Measurements from ENCODE around the gene OSER1.

DNA sequence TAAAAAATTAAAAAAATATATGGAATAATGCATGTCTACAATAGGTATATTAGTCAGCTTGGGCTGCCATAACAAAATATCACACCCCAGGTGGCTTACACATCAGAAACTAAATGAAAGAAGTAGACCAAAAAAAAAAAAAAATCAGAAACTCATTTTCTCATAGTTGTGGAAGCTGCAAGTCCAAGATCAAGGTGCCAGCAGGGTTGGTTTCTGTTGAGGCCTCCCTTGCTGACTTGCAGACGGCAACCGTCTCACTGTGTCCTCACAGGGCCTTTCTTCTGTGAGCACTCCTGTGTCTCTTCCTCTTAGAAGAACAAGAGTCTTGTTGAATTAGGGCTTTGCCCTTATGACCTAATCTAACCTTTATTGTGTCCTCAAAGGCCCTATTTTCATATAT is 25.1 kb upstream of the OSER1 start:
- TF ChIP-seq, protein P1, sequence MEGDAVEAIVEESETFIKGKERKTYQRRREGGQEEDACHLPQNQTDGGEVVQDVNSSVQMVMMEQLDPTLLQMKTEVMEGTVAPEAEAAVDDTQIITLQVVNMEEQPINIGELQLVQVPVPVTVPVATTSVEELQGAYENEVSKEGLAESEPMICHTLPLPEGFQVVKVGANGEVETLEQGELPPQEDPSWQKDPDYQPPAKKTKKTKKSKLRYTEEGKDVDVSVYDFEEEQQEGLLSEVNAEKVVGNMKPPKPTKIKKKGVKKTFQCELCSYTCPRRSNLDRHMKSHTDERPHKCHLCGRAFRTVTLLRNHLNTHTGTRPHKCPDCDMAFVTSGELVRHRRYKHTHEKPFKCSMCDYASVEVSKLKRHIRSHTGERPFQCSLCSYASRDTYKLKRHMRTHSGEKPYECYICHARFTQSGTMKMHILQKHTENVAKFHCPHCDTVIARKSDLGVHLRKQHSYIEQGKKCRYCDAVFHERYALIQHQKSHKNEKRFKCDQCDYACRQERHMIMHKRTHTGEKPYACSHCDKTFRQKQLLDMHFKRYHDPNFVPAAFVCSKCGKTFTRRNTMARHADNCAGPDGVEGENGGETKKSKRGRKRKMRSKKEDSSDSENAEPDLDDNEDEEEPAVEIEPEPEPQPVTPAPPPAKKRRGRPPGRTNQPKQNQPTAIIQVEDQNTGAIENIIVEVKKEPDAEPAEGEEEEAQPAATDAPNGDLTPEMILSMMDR (tag by site-specific recombination; IDR thresholded peaks at IDR 0.05), result no peak
- TF ChIP-seq ZNF561 (tag by site-specific recombination; IDR thresholded peaks at IDR 0.05; ENCODE audit: borderline replicate concordance), result no peak
- no peak for TF ChIP-seq KLF10 (tag by site-specific recombination; IDR thresholded peaks at IDR 0.05)
- TF ChIP-seq, protein P2, sequence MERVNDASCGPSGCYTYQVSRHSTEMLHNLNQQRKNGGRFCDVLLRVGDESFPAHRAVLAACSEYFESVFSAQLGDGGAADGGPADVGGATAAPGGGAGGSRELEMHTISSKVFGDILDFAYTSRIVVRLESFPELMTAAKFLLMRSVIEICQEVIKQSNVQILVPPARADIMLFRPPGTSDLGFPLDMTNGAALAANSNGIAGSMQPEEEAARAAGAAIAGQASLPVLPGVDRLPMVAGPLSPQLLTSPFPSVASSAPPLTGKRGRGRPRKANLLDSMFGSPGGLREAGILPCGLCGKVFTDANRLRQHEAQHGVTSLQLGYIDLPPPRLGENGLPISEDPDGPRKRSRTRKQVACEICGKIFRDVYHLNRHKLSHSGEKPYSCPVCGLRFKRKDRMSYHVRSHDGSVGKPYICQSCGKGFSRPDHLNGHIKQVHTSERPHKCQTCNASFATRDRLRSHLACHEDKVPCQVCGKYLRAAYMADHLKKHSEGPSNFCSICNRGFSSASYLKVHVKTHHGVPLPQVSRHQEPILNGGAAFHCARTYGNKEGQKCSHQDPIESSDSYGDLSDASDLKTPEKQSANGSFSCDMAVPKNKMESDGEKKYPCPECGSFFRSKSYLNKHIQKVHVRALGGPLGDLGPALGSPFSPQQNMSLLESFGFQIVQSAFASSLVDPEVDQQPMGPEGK (tag by site-specific recombination; IDR thresholded peaks at IDR 0.05), result no peak
- TF ChIP-seq, protein P3, sequence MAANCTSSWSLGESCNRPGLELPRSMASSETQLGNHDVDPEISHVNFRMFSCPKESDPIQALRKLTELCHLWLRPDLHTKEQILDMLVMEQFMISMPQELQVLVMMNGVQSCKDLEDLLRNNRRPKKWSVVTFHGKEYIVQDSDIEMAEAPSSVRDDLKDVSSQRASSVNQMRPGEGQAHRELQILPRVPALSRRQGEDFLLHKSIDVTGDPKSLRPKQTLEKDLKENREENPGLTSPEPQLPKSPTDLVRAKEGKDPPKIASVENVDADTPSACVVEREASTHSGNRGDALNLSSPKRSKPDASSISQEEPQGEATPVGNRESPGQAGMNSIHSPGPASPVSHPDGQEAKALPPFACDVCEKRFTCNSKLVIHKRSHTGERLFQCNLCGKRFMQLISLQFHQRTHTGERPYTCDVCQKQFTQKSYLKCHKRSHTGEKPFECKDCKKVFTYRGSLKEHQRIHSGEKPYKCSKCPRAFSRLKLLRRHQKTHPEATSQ (tag by site-specific recombination; IDR thresholded peaks at IDR 0.05), result no peak
- TF ChIP-seq ZNF202 (tag by site-specific recombination; IDR thresholded peaks at IDR 0.05; ENCODE audit: borderline replicate concordance), result no peak
- no peak for TF ChIP-seq ZNF112 (tag by site-specific recombination; IDR thresholded peaks at IDR 0.05)
- TF ChIP-seq SP2 (tag by site-specific recombination; IDR thresholded peaks at IDR 0.05), result no peak
- TF ChIP-seq, protein P4, sequence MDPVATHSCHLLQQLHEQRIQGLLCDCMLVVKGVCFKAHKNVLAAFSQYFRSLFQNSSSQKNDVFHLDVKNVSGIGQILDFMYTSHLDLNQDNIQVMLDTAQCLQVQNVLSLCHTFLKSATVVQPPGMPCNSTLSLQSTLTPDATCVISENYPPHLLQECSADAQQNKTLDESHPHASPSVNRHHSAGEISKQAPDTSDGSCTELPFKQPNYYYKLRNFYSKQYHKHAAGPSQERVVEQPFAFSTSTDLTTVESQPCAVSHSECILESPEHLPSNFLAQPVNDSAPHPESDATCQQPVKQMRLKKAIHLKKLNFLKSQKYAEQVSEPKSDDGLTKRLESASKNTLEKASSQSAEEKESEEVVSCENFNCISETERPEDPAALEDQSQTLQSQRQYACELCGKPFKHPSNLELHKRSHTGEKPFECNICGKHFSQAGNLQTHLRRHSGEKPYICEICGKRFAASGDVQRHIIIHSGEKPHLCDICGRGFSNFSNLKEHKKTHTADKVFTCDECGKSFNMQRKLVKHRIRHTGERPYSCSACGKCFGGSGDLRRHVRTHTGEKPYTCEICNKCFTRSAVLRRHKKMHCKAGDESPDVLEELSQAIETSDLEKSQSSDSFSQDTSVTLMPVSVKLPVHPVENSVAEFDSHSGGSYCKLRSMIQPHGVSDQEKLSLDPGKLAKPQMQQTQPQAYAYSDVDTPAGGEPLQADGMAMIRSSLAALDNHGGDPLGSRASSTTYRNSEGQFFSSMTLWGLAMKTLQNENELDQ (tag by site-specific recombination; IDR thresholded peaks at IDR 0.05; ENCODE audit: low read depth), result no peak
- TF ChIP-seq SETDB1 (IDR thresholded peaks at IDR 0.05; ENCODE audit: insufficient read length, low read length), result no peak
- TF ChIP-seq ZNF24 (tag by site-specific recombination; IDR thresholded peaks at IDR 0.05), result no peak

All from HEK293 (cell line).